WI38 (cell line): Measurements from ENCODE around the gene DDI1.
"Not testable (repeated sequence)": the region's sequence is repeated elsewhere in the genome, so short reads cannot be mapped to it uniquely, and the experiment has no call there.

Experiments used
- H3K4me3 ChIP-seq: 2 replicates; pipeline ENCODE4 v1.5.1; 2011; ENCODE audit warnings: low read depth, mild to moderate bottlenecking, control low read depth, low read length
- CTCF ChIP-seq: IDR thresholded peaks from 2 replicates; pipeline ENCODE4 v1.5.1; 2012; ENCODE audit warnings: low read depth, mild to moderate bottlenecking, control low read depth, low read length

DDI1 gene

GRCh38 chr11:104041792-104042191 is 5.4 kb downstream of the DDI1 start:
- TF ChIP-seq CTCF: no peak

GRCh38 chr11:104043142-104043541 is 6.7 kb downstream of the DDI1 start:
- no peak for TF ChIP-seq CTCF
- H3K4me3 ChIP-seq: no peak overlapping the region

More at GRCh38 chr11:104041792-104042191, 5.4 kb downstream of the DDI1 start:
- no peak overlapping the region for H3K4me3 ChIP-seq

DNA sequence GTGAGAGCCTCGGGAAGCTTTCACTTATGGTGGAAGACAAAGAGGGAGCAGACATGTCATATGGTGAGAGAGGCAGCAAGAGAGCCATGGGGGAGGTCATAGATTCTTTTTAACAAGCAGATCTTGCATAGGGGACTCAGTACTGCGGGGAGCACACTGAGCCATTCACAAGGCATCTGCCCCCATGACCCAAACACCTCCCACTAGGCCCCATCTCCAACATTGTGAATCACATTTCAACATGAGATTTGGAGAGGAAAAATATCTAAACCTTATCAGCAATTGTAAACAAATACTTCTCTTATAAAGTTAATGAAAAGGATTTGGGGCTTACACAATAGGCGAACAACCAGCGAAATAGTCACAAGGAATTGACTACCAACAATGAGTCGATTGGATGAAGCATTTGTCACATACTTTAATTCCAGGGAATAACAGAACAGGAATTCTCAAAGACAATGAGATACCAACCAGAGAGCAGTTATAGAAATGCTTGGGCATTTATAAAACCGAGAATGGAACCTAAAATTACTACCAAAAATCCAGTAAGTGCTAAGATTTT is 7.3 kb downstream of the DDI1 start:
- H3K4me3 ChIP-seq: no peak overlapping the region
- no peak for TF ChIP-seq CTCF

DNA sequence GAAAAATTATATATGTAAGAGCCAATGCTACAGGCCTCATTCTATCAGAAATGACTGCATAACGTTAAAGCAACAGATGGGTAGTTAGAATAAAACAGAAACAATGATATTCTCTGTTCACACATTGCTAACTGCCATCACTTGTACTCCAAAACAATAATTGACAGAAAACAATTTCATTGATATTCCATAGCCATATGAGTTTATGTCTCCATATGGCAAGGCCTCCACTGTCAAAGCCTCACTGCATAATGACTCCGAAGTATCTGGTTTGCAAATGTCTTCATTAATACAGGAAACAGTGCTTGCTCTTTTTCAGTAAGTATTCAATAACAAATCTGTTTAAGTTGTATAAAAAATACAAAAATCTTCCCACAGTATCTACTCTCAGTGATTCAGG is 9.9 kb downstream of the DDI1 start:
- H3K4me3 ChIP-seq: no peak overlapping the region
- TF ChIP-seq CTCF: no peak

- H3K4me3 ChIP-seq: not testable (repeated sequence)
These were observed 10.4 kb downstream of the DDI1 start for GRCh38 chr11:104046858-104047257.

DNA sequence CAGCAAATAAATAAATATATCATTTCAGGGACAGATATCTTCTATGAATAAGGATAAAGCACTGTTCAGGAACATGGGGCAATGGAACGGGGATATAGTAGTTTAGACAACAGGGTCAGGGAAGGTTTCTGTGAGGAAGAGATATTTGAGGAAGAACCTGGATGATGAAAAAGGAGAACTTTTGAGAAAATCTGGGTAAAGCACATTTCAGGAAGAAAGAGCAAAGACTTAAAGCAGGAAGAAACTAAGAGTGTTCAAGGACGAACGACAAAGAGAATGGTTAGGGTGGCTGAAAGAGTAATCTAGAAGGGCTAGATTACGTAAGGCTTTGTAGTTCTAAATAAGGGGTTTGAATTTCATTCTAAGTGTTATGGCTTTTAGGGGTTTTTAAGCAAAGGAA is 12.7 kb downstream of the DDI1 start:
- H3K4me3 ChIP-seq: no peak overlapping the region
- no peak for TF ChIP-seq CTCF

DNA sequence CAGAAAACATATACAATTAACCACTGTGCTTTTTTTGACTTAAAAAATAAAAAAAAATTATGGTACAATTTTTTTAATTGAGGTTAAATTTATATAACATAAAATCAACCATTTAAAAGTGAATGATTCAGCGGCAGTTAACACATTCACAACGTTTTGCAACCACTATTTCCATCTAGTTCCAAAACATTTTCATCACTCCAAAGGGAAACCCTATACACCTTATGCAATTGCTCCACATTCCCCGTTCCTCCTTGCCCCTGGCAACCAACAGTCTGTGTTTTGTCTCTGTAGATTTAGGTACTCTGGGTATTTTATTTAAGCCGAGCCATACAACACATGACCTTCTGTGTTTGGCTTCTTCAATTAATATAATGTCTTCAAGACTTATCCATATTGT is 15.3 kb downstream of the DDI1 start:
- no peak overlapping the region for H3K4me3 ChIP-seq
- TF ChIP-seq CTCF: no peak
